ENCODE results near the gene AGXT2.

AGXT2 gene

GRCh38 chr5:35015063-35015462 is 32.7 kb downstream of the AGXT2 start:
- H3K36me3 Mint-ChIP-seq (ENCODE audit: low read depth): no peaks in the 10 kb centered on the region
- H3K4me1 Mint-ChIP-seq (ENCODE audit: low read depth): no peaks in the 10 kb centered on the region
- peaks cover 37% of the 10 kb centered on the region for H3K27me3 Mint-ChIP-seq
- no peak overlapping the region for H3K4me3 Mint-ChIP-seq
- no peaks in the 10 kb centered on the region for H3K9me3 Mint-ChIP-seq
- no peak overlapping the region for H3K27ac Mint-ChIP-seq
- no peak for DNase-seq

- Mint-ChIP-seq H3K4me1 (ENCODE audit: low read depth) (no peaks in the 10 kb centered on the region), H3K36me3 (ENCODE audit: low read depth) (no peaks in the 10 kb centered on the region), H3K27me3 (peaks cover 49% of the 10 kb centered on the region), H3K27ac (no peak overlapping the region), H3K4me3 (no peak overlapping the region), H3K9me3 (no peaks in the 10 kb centered on the region)
- no peak for DNase-seq
Observed at GRCh38 chr5:35012796-35013195, 35.0 kb downstream of the AGXT2 start.

- no peak overlapping the region for H3K4me3 Mint-ChIP-seq
- H3K27me3 Mint-ChIP-seq: peaks cover 46% of the 10 kb centered on the region
- DNase-seq: no peak
- no peak overlapping the region for H3K27ac Mint-ChIP-seq
- H3K36me3 Mint-ChIP-seq (ENCODE audit: low read depth): no peaks in the 10 kb centered on the region
- no peaks in the 10 kb centered on the region for H3K4me1 Mint-ChIP-seq (ENCODE audit: low read depth)
- H3K9me3 Mint-ChIP-seq: no peaks in the 10 kb centered on the region
Observed at GRCh38 chr5:35012365-35012764, 35.4 kb downstream of the AGXT2 start.

GRCh38 chr5:35010676-35011075 is 37.1 kb downstream of the AGXT2 start:
- DNase-seq: no peak
- H3K4me1 Mint-ChIP-seq (ENCODE audit: low read depth): no peaks in the 10 kb centered on the region
- H3K36me3 Mint-ChIP-seq (ENCODE audit: low read depth): no peaks in the 10 kb centered on the region
- no peak overlapping the region for H3K27ac Mint-ChIP-seq
- no peak overlapping the region for H3K4me3 Mint-ChIP-seq
- peaks cover 38% of the 10 kb centered on the region for H3K27me3 Mint-ChIP-seq
- no peaks in the 10 kb centered on the region for H3K9me3 Mint-ChIP-seq

GRCh38 chr5:35009657-35010056 is 38.1 kb downstream of the AGXT2 start:
- DNase-seq: no peak
- Mint-ChIP-seq H3K27ac (no peak overlapping the region), H3K9me3 (no peaks in the 10 kb centered on the region), H3K4me3 (no peak overlapping the region), H3K36me3 (ENCODE audit: low read depth) (no peaks in the 10 kb centered on the region), H3K27me3 (peaks cover 37% of the 10 kb centered on the region), H3K4me1 (ENCODE audit: low read depth) (no peaks in the 10 kb centered on the region)

GRCh38 chr5:35009019-35009418 is 38.7 kb downstream of the AGXT2 start:
- peaks cover 39% of the 10 kb centered on the region for H3K27me3 Mint-ChIP-seq
- H3K36me3 Mint-ChIP-seq (ENCODE audit: low read depth): no peaks in the 10 kb centered on the region
- no peaks in the 10 kb centered on the region for H3K4me1 Mint-ChIP-seq (ENCODE audit: low read depth)
- DNase-seq: no peak
- no peak overlapping the region for H3K4me3 Mint-ChIP-seq
- H3K9me3 Mint-ChIP-seq: no peaks in the 10 kb centered on the region
- no peak overlapping the region for H3K27ac Mint-ChIP-seq

- DNase-seq: no peak
- Mint-ChIP-seq H3K27ac (no peak overlapping the region), H3K9me3 (no peaks in the 10 kb centered on the region), H3K4me3 (no peak overlapping the region), H3K4me1 (ENCODE audit: low read depth) (no peaks in the 10 kb centered on the region), H3K36me3 (ENCODE audit: low read depth) (no peaks in the 10 kb centered on the region), H3K27me3 (peaks cover 51% of the 10 kb centered on the region)
Observed at GRCh38 chr5:35004771-35005170, 43.0 kb downstream of the AGXT2 start.

GRCh38 chr5:35004200-35004599 is 43.5 kb downstream of the AGXT2 start:
- Mint-ChIP-seq H3K36me3 (ENCODE audit: low read depth) (no peaks in the 10 kb centered on the region), H3K4me3 (no peak overlapping the region), H3K27ac (no peak overlapping the region), H3K4me1 (ENCODE audit: low read depth) (no peaks in the 10 kb centered on the region), H3K9me3 (no peaks in the 10 kb centered on the region), H3K27me3 (peaks cover 48% of the 10 kb centered on the region)
- no peak for DNase-seq

GRCh38 chr5:35003018-35003957 is 44.5 kb downstream of the AGXT2 start:
- peak; percentile 66 for DNase-seq
- no peaks in the 10 kb centered on the region for H3K36me3 Mint-ChIP-seq (ENCODE audit: low read depth)
- peaks cover 42% of the 10 kb centered on the region for H3K27me3 Mint-ChIP-seq
- no peak overlapping the region for H3K27ac Mint-ChIP-seq
- H3K4me1 Mint-ChIP-seq (ENCODE audit: low read depth): no peaks in the 10 kb centered on the region
- H3K9me3 Mint-ChIP-seq: no peaks in the 10 kb centered on the region
- H3K4me3 Mint-ChIP-seq: no peak overlapping the region

- Mint-ChIP-seq H3K4me1 (ENCODE audit: low read depth) (no peaks in the 10 kb centered on the region), H3K36me3 (ENCODE audit: low read depth) (no peaks in the 10 kb centered on the region), H3K27me3 (peaks cover 36% of the 10 kb centered on the region), H3K4me3 (no peak overlapping the region), H3K9me3 (no peaks in the 10 kb centered on the region), H3K27ac (no peak overlapping the region)
- no peak for DNase-seq
Observed at GRCh38 chr5:35002459-35002858, 45.3 kb downstream of the AGXT2 start.

- H3K36me3 Mint-ChIP-seq (ENCODE audit: low read depth): no peaks in the 10 kb centered on the region
- no peaks in the 10 kb centered on the region for H3K9me3 Mint-ChIP-seq
- no peak overlapping the region for H3K4me3 Mint-ChIP-seq
- H3K27me3 Mint-ChIP-seq: peaks cover 36% of the 10 kb centered on the region
- DNase-seq: no peak
- no peaks in the 10 kb centered on the region for H3K4me1 Mint-ChIP-seq (ENCODE audit: low read depth)
- H3K27ac Mint-ChIP-seq: no peak overlapping the region
Observed at GRCh38 chr5:35001842-35002241, 45.9 kb downstream of the AGXT2 start.

- H3K4me1 Mint-ChIP-seq (ENCODE audit: low read depth): no peaks in the 10 kb centered on the region
- H3K36me3 Mint-ChIP-seq (ENCODE audit: low read depth): no peaks in the 10 kb centered on the region
- H3K9me3 Mint-ChIP-seq: no peaks in the 10 kb centered on the region
- H3K4me3 Mint-ChIP-seq: no peak overlapping the region
- no peak overlapping the region for H3K27ac Mint-ChIP-seq
- H3K27me3 Mint-ChIP-seq: peaks cover 34% of the 10 kb centered on the region
- no peak for DNase-seq
Observed at GRCh38 chr5:34998058-34998789, 49.5 kb downstream of the AGXT2 start.

GRCh38 chr5:34996261-34996660 is 51.5 kb downstream of the AGXT2 start:
- DNase-seq: no peak
- Mint-ChIP-seq H3K4me3 (no peak overlapping the region), H3K9me3 (no peaks in the 10 kb centered on the region), H3K4me1 (ENCODE audit: low read depth) (no peaks in the 10 kb centered on the region), H3K27me3 (peaks cover 39% of the 10 kb centered on the region), H3K27ac (no peak overlapping the region), H3K36me3 (ENCODE audit: low read depth) (no peaks in the 10 kb centered on the region)

GRCh38 chr5:34993951-34994350 is 53.8 kb downstream of the AGXT2 start:
- H3K9me3 Mint-ChIP-seq: no peaks in the 10 kb centered on the region
- H3K27ac Mint-ChIP-seq: no peak overlapping the region
- H3K27me3 Mint-ChIP-seq: peaks cover 50% of the 10 kb centered on the region
- H3K4me3 Mint-ChIP-seq: no peak overlapping the region
- no peaks in the 10 kb centered on the region for H3K36me3 Mint-ChIP-seq (ENCODE audit: low read depth)
- H3K4me1 Mint-ChIP-seq (ENCODE audit: low read depth): no peaks in the 10 kb centered on the region
- no peak for DNase-seq

All from activated T-cell treated with anti-CD3 and anti-CD28 coated beads, Interleukin-2, amount 50 U/mL, for 24 hours (primary cell).